ENCODE measurements around the gene PDS5B. TPM values are rescaled to one million over a fixed set of nuclear protein-coding genes. Genes with fewer than 3 reads are reported as not detected.

PDS5B gene
- total and polyA plus RNA-seq, 2 donors (not counting 1 experiment from before 2014, with no cell fraction given), result 6.6 to 62.9 TPM

GRCh38 chr13:32754179-32754578 lies 167.9 kb downstream of the PDS5B start:
- Mint-ChIP-seq H3K9me3 (ENCODE audit: insufficient read depth) (no peaks in the 10 kb centered on the region), H3K4me1 (peaks cover 7% of the 10 kb centered on the region), H3K27ac (no peak overlapping the region), H3K27me3 (no peaks in the 10 kb centered on the region), H3K4me3 (no peak overlapping the region)
- intact Hi-C loops (cut with micrococcal nuclease), result no loop called here
- no peak overlapping the region for H2AFZ ChIP-seq (ENCODE audit: insufficient read depth, low read depth, low read length, poor library complexity, severe bottlenecking)
- no peak overlapping the region for H3K4me2 ChIP-seq (replicated peaks; ENCODE audit: low read depth, low read length, poor library complexity, severe bottlenecking)
- no peak overlapping the region for H3K27ac ChIP-seq (ENCODE audit: low read length in 2 of 2)
- H3K36me3 ChIP-seq (replicated peaks in 1 of 2; ENCODE audit: control extremely low read depth in 1 of 2, control insufficient read depth in 1 of 2, extremely low read depth in 1 of 2, insufficient read depth in 2 of 2, low read length in 1 of 2), result peaks cover 16 to 43% of the 10 kb centered on the region in 2 experiments
- H3K9ac ChIP-seq (ENCODE audit: low read length), result no peak overlapping the region
- no peaks in the 10 kb centered on the region for H4K20me1 ChIP-seq (ENCODE audit: control insufficient read depth, insufficient read depth, low read length, poor library complexity, severe bottlenecking)
- ATAC-seq (ENCODE audit: low read depth) (no peak), DNase-seq (no peak)
- WGBS (ENCODE audit: insufficient coverage), result no CpG with 5 or more reads among the region's 1 CpG
- POLR2A ChIA-PET, result no interaction called here
- no peak overlapping the region for H3K4me3 ChIP-seq (ENCODE audit: control extremely low read depth in 1 of 5, extremely low read depth in 1 of 5, insufficient read depth in 1 of 5, low read depth in 2 of 5, low read length in 4 of 5)
- peaks cover 0 to 4% of the 10 kb centered on the region in 2 donors for H3K4me1 ChIP-seq (ENCODE audit: control insufficient read depth in 2 of 2, insufficient read depth in 2 of 2, low read length in 2 of 2)
- no peaks in the 10 kb centered on the region for H3K27me3 ChIP-seq (replicated peaks in 1 of 4; ENCODE audit: control extremely low read depth in 1 of 4, control insufficient read depth in 3 of 4, insufficient read depth in 4 of 4, low read length in 3 of 4)
- CTCF ChIA-PET, result interaction anchor here (0.6 kb wide), 1 partner anchor 262 kb away, joined by 3 read pairs; no protein-coding TSS in a partner anchor
- H3K9me3 ChIP-seq (ENCODE audit: control extremely low read depth in 1 of 3, control insufficient read depth in 2 of 3, insufficient read depth in 1 of 3, low read length in 2 of 3), result no peaks in the 10 kb centered on the region
- no peaks in the 10 kb centered on the region for H3K79me2 ChIP-seq (ENCODE audit: control insufficient read depth, insufficient read depth, low read length)
- no peak for TF ChIP-seq CTCF (IDR thresholded peaks at IDR 0.05)
- TF ChIP-seq EZH2 (IDR thresholded peaks at IDR 0.05; ENCODE audit: borderline replicate concordance, insufficient read depth, low read depth, low read length, poor library complexity, severe bottlenecking), result no peak

DNA sequence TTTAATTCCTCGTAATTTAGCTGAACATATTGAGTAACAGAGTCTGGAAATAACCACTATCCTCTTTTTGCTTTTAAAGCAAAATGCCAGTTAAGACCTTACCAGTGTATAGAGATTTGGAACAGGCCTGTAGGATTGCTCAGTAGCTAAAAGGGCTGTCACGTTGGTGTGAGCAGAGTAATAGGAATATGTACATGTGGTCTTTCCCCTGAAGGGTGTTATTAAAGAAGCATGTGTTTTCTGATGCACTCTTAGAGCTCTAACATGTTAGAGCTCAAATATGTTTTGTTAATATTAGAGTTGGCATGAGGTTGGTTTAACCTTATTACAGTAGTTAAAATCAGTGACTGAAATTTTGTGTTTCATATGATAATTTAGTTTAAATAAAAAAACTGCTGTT lies 172.9 kb downstream of the PDS5B start:
- no peaks in the 10 kb centered on the region for H4K20me1 ChIP-seq (ENCODE audit: control insufficient read depth, insufficient read depth, low read length, poor library complexity, severe bottlenecking)
- ATAC-seq (ENCODE audit: low read depth), result no peak
- CTCF ChIA-PET, result no interaction called here

More for the DNA sequence above, 172.9 kb downstream of the PDS5B start:
- no peak for DNase-seq
- POLR2A ChIA-PET, result interaction anchor here (0.6 kb wide), 1 partner anchor 87 kb away, joined by 3 read pairs; no protein-coding TSS in a partner anchor
- H3K4me3 ChIP-seq (ENCODE audit: control extremely low read depth in 1 of 5, extremely low read depth in 1 of 5, insufficient read depth in 1 of 5, low read depth in 2 of 5, low read length in 4 of 5), result no peak overlapping the region
- H3K27ac ChIP-seq (ENCODE audit: low read length in 2 of 2), result no peak overlapping the region
- Mint-ChIP-seq H3K9me3 (ENCODE audit: insufficient read depth) (peaks cover 7% of the 10 kb centered on the region), H3K4me3 (no peak overlapping the region), H3K27me3 (no peaks in the 10 kb centered on the region), H3K4me1 (no peaks in the 10 kb centered on the region), H3K27ac (no peak overlapping the region)
- intact Hi-C loops (cut with micrococcal nuclease), result no loop called here
- H2AFZ ChIP-seq (ENCODE audit: insufficient read depth, low read depth, low read length, poor library complexity, severe bottlenecking), result no peak overlapping the region
- no peaks in the 10 kb centered on the region for H3K4me1 ChIP-seq (ENCODE audit: control insufficient read depth in 2 of 2, insufficient read depth in 2 of 2, low read length in 2 of 2)
- no peaks in the 10 kb centered on the region for H3K79me2 ChIP-seq (ENCODE audit: control insufficient read depth, insufficient read depth, low read length)
- H3K36me3 ChIP-seq (replicated peaks in 1 of 2; ENCODE audit: control extremely low read depth in 1 of 2, control insufficient read depth in 1 of 2, extremely low read depth in 1 of 2, insufficient read depth in 2 of 2, low read length in 1 of 2), result peaks cover 16 to 55% of the 10 kb centered on the region in 2 experiments
- peaks cover 0 to 6% (median 4%) of the 10 kb centered on the region in 3 donors for H3K9me3 ChIP-seq (ENCODE audit: control extremely low read depth in 1 of 3, control insufficient read depth in 2 of 3, insufficient read depth in 1 of 3, low read length in 2 of 3)
- H3K9ac ChIP-seq (ENCODE audit: low read length), result no peak overlapping the region
- TF ChIP-seq CTCF (IDR thresholded peaks at IDR 0.05) (no peak), EZH2 (IDR thresholded peaks at IDR 0.05; ENCODE audit: borderline replicate concordance, insufficient read depth, low read depth, low read length, poor library complexity, severe bottlenecking) (no peak)
- H3K4me2 ChIP-seq (replicated peaks; ENCODE audit: low read depth, low read length, poor library complexity, severe bottlenecking), result no peak overlapping the region
- 100% methylated on average over 1 of the region's 2 CpGs for WGBS (ENCODE audit: insufficient coverage)
- no peaks in the 10 kb centered on the region for H3K27me3 ChIP-seq (replicated peaks in 1 of 4; ENCODE audit: control extremely low read depth in 1 of 4, control insufficient read depth in 3 of 4, insufficient read depth in 4 of 4, low read length in 3 of 4)

Data from B cell (primary cell).